Regular cardiac myocyte (primary cell): ENCODE results near the gene SLC9A8. TPM values are rescaled to one million over a fixed set of nuclear protein-coding genes. Genes with fewer than 3 reads are reported as not detected.

Experiments
- total RNA-seq: library from RNA; depleted of rRNA; stranded (reverse); fragments of >200 nt; gene quantifications from 2 replicates; pipeline ENCODE4 v1.2.3, GENCODE V29; 2014

Gene SLC9A8
- 4.6 and 6.8 TPM in 2 replicates for total RNA-seq

GRCh38 chr20:49812507-49813304, at the start of gene SLC9A8:
Gene SLC9A8, plus strand, starts transcription at chr20:49812828. Its CDS starts 95 bp downstream, at chr20:49812923.

GRCh38 chr20:49915380-49916145, 102.9 kb downstream of the SLC9A8 start, which contains the start of gene SPATA2:
Gene SPATA2, minus strand, starts transcription at chr20:49915529. Its CDS starts 7,039 bp downstream, at chr20:49908490.

GRCh38 chr20:49936153-49937026, 123.8 kb downstream of the SLC9A8 start, which contains the start of gene RNF114:
Gene RNF114, plus strand, starts transcription at chr20:49936397. Its CDS starts 16 bp downstream, at chr20:49936413.

Other genes starting within 250 kb of the SLC9A8 start
- 39.9 and 191 TPM in 2 replicates for gene PTGIS, start 244.7 kb upstream of the SLC9A8 start, total RNA-seq
- gene B4GALT5, start 99.0 kb upstream of the SLC9A8 start, total RNA-seq, result 15.2 and 17.1 TPM in 2 replicates
- 0.56 and 1.7 TPM in 2 replicates for gene SPATA2, start 102.7 kb downstream of the SLC9A8 start, total RNA-seq
- gene RNF114, start 123.6 kb downstream of the SLC9A8 start, total RNA-seq, result 92.8 and 150 TPM in 2 replicates
- 0.56 and 1.3 TPM in 2 replicates for gene SNAI1, start 170.2 kb downstream of the SLC9A8 start, total RNA-seq